Measurements from ENCODE around the gene PTPRG.

Gene PTPRG

GRCh38 chr3:62203561-62203960, 642.2 kb downstream of the PTPRG start:
- TF ChIP-seq CTCF (IDR thresholded peaks at IDR 0.05; ENCODE audit: insufficient read depth, low read length, poor library complexity, severe bottlenecking), result no peak
- no peaks in the 10 kb centered on the region for H3K36me3 ChIP-seq (ENCODE audit: control insufficient read depth, insufficient read depth, low read length)
- no peak overlapping the region for H3K4me3 ChIP-seq (replicated peaks; ENCODE audit: low read depth, low read length)
- no peaks in the 10 kb centered on the region for H3K27me3 ChIP-seq (replicated peaks; ENCODE audit: control insufficient read depth, insufficient read depth, low read length)
- no peak for DNase-seq (ENCODE audit: extremely low read depth, insufficient read length)

- Histone ChIP-seq H3K36me3 (ENCODE audit: control insufficient read depth, insufficient read depth, low read length) (no peaks in the 10 kb centered on the region), H3K27me3 (replicated peaks; ENCODE audit: control insufficient read depth, insufficient read depth, low read length) (no peaks in the 10 kb centered on the region), H3K4me3 (replicated peaks; ENCODE audit: low read depth, low read length) (no peak overlapping the region)
- DNase-seq (ENCODE audit: extremely low read depth, insufficient read length), result no peak
- TF ChIP-seq CTCF (IDR thresholded peaks at IDR 0.05; ENCODE audit: insufficient read depth, low read length, poor library complexity, severe bottlenecking), result no peak
These were observed 645.8 kb downstream of the PTPRG start for GRCh38 chr3:62207197-62207596.

- no peak overlapping the region for H3K4me3 ChIP-seq (replicated peaks; ENCODE audit: low read depth, low read length)
- TF ChIP-seq CTCF (IDR thresholded peaks at IDR 0.05; ENCODE audit: insufficient read depth, low read length, poor library complexity, severe bottlenecking), result no peak
- H3K27me3 ChIP-seq (replicated peaks; ENCODE audit: control insufficient read depth, insufficient read depth, low read length), result no peaks in the 10 kb centered on the region
- no peak for DNase-seq (ENCODE audit: extremely low read depth, insufficient read length)
- H3K36me3 ChIP-seq (ENCODE audit: control insufficient read depth, insufficient read depth, low read length), result no peaks in the 10 kb centered on the region
These were observed 647.0 kb downstream of the PTPRG start for GRCh38 chr3:62208385-62208784.

- no peak for DNase-seq (ENCODE audit: extremely low read depth, insufficient read length)
- H3K27me3 ChIP-seq (replicated peaks; ENCODE audit: control insufficient read depth, insufficient read depth, low read length), result no peaks in the 10 kb centered on the region
- no peak for TF ChIP-seq CTCF (IDR thresholded peaks at IDR 0.05; ENCODE audit: insufficient read depth, low read length, poor library complexity, severe bottlenecking)
- no peaks in the 10 kb centered on the region for H3K36me3 ChIP-seq (ENCODE audit: control insufficient read depth, insufficient read depth, low read length)
- no peak overlapping the region for H3K4me3 ChIP-seq (replicated peaks; ENCODE audit: low read depth, low read length)
These were observed 647.7 kb downstream of the PTPRG start for GRCh38 chr3:62209101-62209500.

- no peak overlapping the region for H3K4me3 ChIP-seq (replicated peaks; ENCODE audit: low read depth, low read length)
- no peaks in the 10 kb centered on the region for H3K27me3 ChIP-seq (replicated peaks; ENCODE audit: control insufficient read depth, insufficient read depth, low read length)
- DNase-seq (ENCODE audit: extremely low read depth, insufficient read length), result no peak
- no peak for TF ChIP-seq CTCF (IDR thresholded peaks at IDR 0.05; ENCODE audit: insufficient read depth, low read length, poor library complexity, severe bottlenecking)
- no peaks in the 10 kb centered on the region for H3K36me3 ChIP-seq (ENCODE audit: control insufficient read depth, insufficient read depth, low read length)
These were observed 648.6 kb downstream of the PTPRG start for GRCh38 chr3:62210011-62210410.
